ENCODE data around the gene DLX3.

GRCh38 chr17:50036455-50037261 is 41.6 kb upstream of the DLX3 start:
- TF ChIP-seq POLR2A (IDR thresholded peaks at IDR 0.05) (no peak), CTCF (IDR thresholded peaks at IDR 0.05) (no peak)

Data from thyroid gland (tissue), 4 donors.